Neural progenitor cell (in vitro differentiated cells): Measurements from ENCODE around the gene PIGV. TPM values are rescaled to one million over a fixed set of nuclear protein-coding genes. Genes with fewer than 3 reads are reported as not detected.

Source experiments
- DNase-seq: peaks from one replicate; pipeline ENCODE4 v3.0.0-alpha.2; 2016; ENCODE audit warnings: low spot score
- H2AFZ ChIP-seq: fragments of 200-600 bp; sonication (generic); replicated peaks from 2 replicates; pipeline ENCODE4 v1.6.1; 2016; ENCODE audit warnings: antibody characterized with exemption
- H3F3A ChIP-seq: fragments of 200-600 bp; sonication (generic); 2 replicates; pipeline ENCODE4 v1.6.1; 2016; ENCODE audit warnings: antibody characterized with exemption, low read depth
- H3K27ac ChIP-seq: fragments of 200-600 bp; sonication (generic); 2 replicates; pipeline ENCODE4 v1.5.1; 2016; ENCODE audit warnings: mild to moderate bottlenecking
- H3K27me3 ChIP-seq: fragments of 200-600 bp; sonication (generic); 2 replicates; pipeline ENCODE4 v1.6.1; 2016; ENCODE audit warnings: mild to moderate bottlenecking, moderate library complexity
- H3K36me3 ChIP-seq: fragments of 200-600 bp; sonication (generic); 2 replicates; pipeline ENCODE4 v1.5.1; 2016
- H3K4me1 ChIP-seq: fragments of 200-600 bp; sonication (generic); 2 replicates; pipeline ENCODE4 v1.6.1; 2016; ENCODE audit warnings: mixed run types
- H3K4me2 ChIP-seq: fragments of 200-600 bp; sonication (generic); 2 replicates; pipeline ENCODE4 v1.6.1; 2016
- H3K4me3 ChIP-seq: fragments of 200-600 bp; sonication (generic); 2 replicates; pipeline ENCODE4 v1.5.1; 2016
- H3K79me2 ChIP-seq: fragments of 200-600 bp; sonication (generic); 2 replicates; pipeline ENCODE4 v1.6.1; 2016; ENCODE audit warnings: low read depth
- H3K9ac ChIP-seq: fragments of 200-600 bp; sonication (generic); 2 replicates; pipeline ENCODE4 v1.6.1; 2016
- H3K9me3 ChIP-seq: fragments of 200-600 bp; sonication (generic); 2 replicates; pipeline ENCODE4 v1.5.1; 2016; ENCODE audit warnings: low read depth
- H4K20me1 ChIP-seq: fragments of 200-600 bp; sonication (generic); 2 replicates; pipeline ENCODE4 v1.6.1; 2016; ENCODE audit warnings: low read depth
- H3K27ac Mint-ChIP-seq: 3 replicates; pipeline ENCODE4 v1.8.0; 2021; ENCODE audit warnings: mixed read lengths
- H3K27me3 Mint-ChIP-seq: 2 replicates; pipeline ENCODE4 v1.8.0; 2022; ENCODE audit warnings: low read depth, mild to moderate bottlenecking, inconsistent platforms, moderate library complexity, mixed read lengths; ENCODE audit not compliant: insufficient read depth
- H3K36me3 Mint-ChIP-seq: 3 replicates; pipeline ENCODE4 v1.8.0; 2021; ENCODE audit warnings: mixed read lengths
- H3K4me1 Mint-ChIP-seq: 3 replicates; pipeline ENCODE4 v1.8.0; 2021; ENCODE audit warnings: mixed read lengths
- H3K4me3 Mint-ChIP-seq: 3 replicates; pipeline ENCODE4 v1.8.0; 2021; ENCODE audit warnings: mild to moderate bottlenecking, moderate library complexity, mixed read lengths
- H3K9me3 Mint-ChIP-seq: 3 replicates; pipeline ENCODE4 v1.8.0; 2020; ENCODE audit warnings: mixed read lengths
- CTCF ChIP-seq: fragments of 200-600 bp; sonication (generic); IDR thresholded peaks from 2 replicates; pipeline ENCODE4 v1.5.1; 2017; ENCODE audit warnings: antibody characterized with exemption, mild to moderate bottlenecking
- EZH2 ChIP-seq: fragments of 200-600 bp; sonication (generic); IDR thresholded peaks from 2 replicates; pipeline ENCODE4 v1.6.1; 2017; ENCODE audit warnings: antibody characterized with exemption, mild to moderate bottlenecking, moderate library complexity
- EZH2phosphoT487 ChIP-seq: fragments of 200-600 bp; sonication (generic); IDR thresholded peaks from 2 replicates; pipeline ENCODE4 v1.6.1; 2017; ENCODE audit warnings: antibody characterized with exemption
- total RNA-seq: library from RNA; depleted of rRNA; stranded (reverse); fragments of >200 nt; gene quantifications from 2 replicates; pipeline ENCODE4 v1.2.3, GENCODE V29; 2015; ENCODE audit warnings: low replicate concordance

PIGV gene
- total RNA-seq, 1 donor from 2014 or later: 19.4 TPM

GRCh38 chr1:26749458-26749857 lies 38.3 kb upstream of the PIGV start:
- peaks cover 17% of the 10 kb centered on the region for H3F3A ChIP-seq
- no peak overlapping the region for H3K9ac ChIP-seq
- H3K4me3 ChIP-seq: no peak overlapping the region
- H3K79me2 ChIP-seq: peaks cover 100% of the 10 kb centered on the region
- no peaks in the 10 kb centered on the region for H3K4me1 ChIP-seq
- no peak overlapping the region for H3K4me2 ChIP-seq
- Mint-ChIP-seq H3K27ac (no peak overlapping the region), H3K9me3 (no peaks in the 10 kb centered on the region), H3K4me3 (no peak overlapping the region), H3K4me1 (peaks cover 4% of the 10 kb centered on the region), H3K36me3 (peaks cover 57% of the 10 kb centered on the region), H3K27me3 (no peaks in the 10 kb centered on the region)
- peaks cover 24% of the 10 kb centered on the region for H3K36me3 ChIP-seq
- no peak for DNase-seq
- H3K9me3 ChIP-seq: no peaks in the 10 kb centered on the region
- TF ChIP-seq EZH2: no peak
- no peak for TF ChIP-seq CTCF
- no peak for TF ChIP-seq EZH2phosphoT487
- peak overlapping the region; percentile 55 for H3K27ac ChIP-seq
- H4K20me1 ChIP-seq: peaks cover 100% of the 10 kb centered on the region
- no peaks in the 10 kb centered on the region for H3K27me3 ChIP-seq
- no peak overlapping the region for H2AFZ ChIP-seq

- H3F3A ChIP-seq: peaks cover 21% of the 10 kb centered on the region
- Mint-ChIP-seq H3K4me1 (peaks cover 4% of the 10 kb centered on the region), H3K27me3 (no peaks in the 10 kb centered on the region), H3K27ac (no peak overlapping the region), H3K9me3 (no peaks in the 10 kb centered on the region), H3K4me3 (no peak overlapping the region), H3K36me3 (peaks cover 61% of the 10 kb centered on the region)
- no peak overlapping the region for H3K4me2 ChIP-seq
- H3K79me2 ChIP-seq: peaks cover 100% of the 10 kb centered on the region
- H3K27ac ChIP-seq: no peak overlapping the region
- no peak overlapping the region for H2AFZ ChIP-seq
- H3K9me3 ChIP-seq: no peaks in the 10 kb centered on the region
- H4K20me1 ChIP-seq: peaks cover 99% of the 10 kb centered on the region
- TF ChIP-seq EZH2phosphoT487 (no peak), CTCF (no peak), EZH2 (no peak)
- no peak overlapping the region for H3K4me3 ChIP-seq
- peaks cover 18% of the 10 kb centered on the region for H3K36me3 ChIP-seq
- no peak for DNase-seq
- no peaks in the 10 kb centered on the region for H3K27me3 ChIP-seq
- no peaks in the 10 kb centered on the region for H3K4me1 ChIP-seq
- H3K9ac ChIP-seq: no peak overlapping the region
Measured at GRCh38 chr1:26750428-26750827, 37.3 kb upstream of the PIGV start.

- no peak overlapping the region for H3K9ac ChIP-seq
- H3K79me2 ChIP-seq: peaks cover 100% of the 10 kb centered on the region
- H3K9me3 ChIP-seq: no peaks in the 10 kb centered on the region
- Mint-ChIP-seq H3K4me3 (no peak overlapping the region), H3K4me1 (no peaks in the 10 kb centered on the region), H3K27me3 (no peaks in the 10 kb centered on the region), H3K27ac (no peak overlapping the region), H3K36me3 (peaks cover 54% of the 10 kb centered on the region), H3K9me3 (no peaks in the 10 kb centered on the region)
- no peak overlapping the region for H2AFZ ChIP-seq
- peaks cover 8% of the 10 kb centered on the region for H3F3A ChIP-seq
- peaks cover 98% of the 10 kb centered on the region for H4K20me1 ChIP-seq
- no peaks in the 10 kb centered on the region for H3K4me1 ChIP-seq
- no peak overlapping the region for H3K4me3 ChIP-seq
- TF ChIP-seq EZH2 (no peak), CTCF (no peak), EZH2phosphoT487 (no peak)
- peaks cover 5% of the 10 kb centered on the region for H3K36me3 ChIP-seq
- H3K27ac ChIP-seq: peak overlapping the region; percentile 46
- DNase-seq: no peak
- H3K27me3 ChIP-seq: no peaks in the 10 kb centered on the region
- H3K4me2 ChIP-seq: no peak overlapping the region
Measured at GRCh38 chr1:26752519-26752918, 35.2 kb upstream of the PIGV start.
